Vagina (tissue), 2 donors: Measurements from ENCODE around the gene ZDHHC16. TPM values are rescaled to one million over a fixed set of nuclear protein-coding genes. Genes with fewer than 3 reads are reported as not detected.

Experiments used
- DNase-seq, 2 donors: peaks; one replicate each; pipeline ENCODE4 v3.0.0-alpha.2; 2017; ENCODE audit errors: extremely low spot score in 2 of 2
- H3K27ac ChIP-seq: fragments of 200-600 bp; sonication (generic); one replicate; pipeline ENCODE4 v1.5.1; 2019
- H3K27me3 ChIP-seq: fragments of 200-600 bp; sonication (generic); one replicate; pipeline ENCODE4 v1.5.1; 2019
- H3K36me3 ChIP-seq, 2 donors: fragments of 200-600 bp; sonication (generic); one replicate each; pipeline ENCODE4 v1.5.1; 2017 to 2019
- H3K4me1 ChIP-seq: fragments of 200-600 bp; sonication (generic); one replicate; pipeline ENCODE4 v1.5.1; 2019
- H3K4me3 ChIP-seq, 2 donors: fragments of 200-600 bp; sonication (generic); 1 replicate in 1 of 2; 2 replicates in 1 of 2; pipeline ENCODE4 v1.5.1; 2016 to 2019
- H3K9me3 ChIP-seq: fragments of 200-600 bp; sonication (generic); one replicate; pipeline ENCODE4 v1.5.1; 2019
- POLR2A ChIP-seq, 2 donors: fragments of 450-650 bp; IDR thresholded peaks; one replicate each; pipeline ENCODE4 v1.6.1; 2017; ENCODE audit warnings: antibody characterized with exemption in 2 of 2, mild to moderate bottlenecking in 2 of 2, moderate library complexity in 2 of 2
- POLR2AphosphoS5 ChIP-seq, 2 donors: sonication (generic); formaldehyde crosslinking; IDR thresholded peaks; one replicate each; pipeline ENCODE4 v1.9.0; 2017; ENCODE audit warnings: antibody characterized with exemption in 2 of 2, mild to moderate bottlenecking in 2 of 2, low read depth in 1 of 2; ENCODE audit not compliant: insufficient read depth in 1 of 2
- intact Hi-C: fragments of 100-400 bp; cut with DNase I; formaldehyde crosslinking; loops from one replicate; pipeline ENCODE4 v1.15.1; 2023
- total RNA-seq: library from RNA; depleted of rRNA; stranded (reverse); fragments of >200 nt; gene quantifications from one replicate; pipeline ENCODE4 v1.2.3, GENCODE V29; 2016
- TF ChIP-seq, protein P1 (sequence below), 3 experiments: fragments of 450-650 bp in 2 of 3; fragments of 200-600 bp in 1 of 3; sonication (generic) in 1 of 3; IDR thresholded peaks; one replicate each; pipeline ENCODE4 v1.5.1; 2017 to 2019; ENCODE audit warnings: antibody characterized with exemption in 3 of 3, mild to moderate bottlenecking in 2 of 3, moderate library complexity in 2 of 3

ZDHHC16 gene
- total RNA-seq, 1 donor from 2014 or later, result 27.3 TPM

DNA sequence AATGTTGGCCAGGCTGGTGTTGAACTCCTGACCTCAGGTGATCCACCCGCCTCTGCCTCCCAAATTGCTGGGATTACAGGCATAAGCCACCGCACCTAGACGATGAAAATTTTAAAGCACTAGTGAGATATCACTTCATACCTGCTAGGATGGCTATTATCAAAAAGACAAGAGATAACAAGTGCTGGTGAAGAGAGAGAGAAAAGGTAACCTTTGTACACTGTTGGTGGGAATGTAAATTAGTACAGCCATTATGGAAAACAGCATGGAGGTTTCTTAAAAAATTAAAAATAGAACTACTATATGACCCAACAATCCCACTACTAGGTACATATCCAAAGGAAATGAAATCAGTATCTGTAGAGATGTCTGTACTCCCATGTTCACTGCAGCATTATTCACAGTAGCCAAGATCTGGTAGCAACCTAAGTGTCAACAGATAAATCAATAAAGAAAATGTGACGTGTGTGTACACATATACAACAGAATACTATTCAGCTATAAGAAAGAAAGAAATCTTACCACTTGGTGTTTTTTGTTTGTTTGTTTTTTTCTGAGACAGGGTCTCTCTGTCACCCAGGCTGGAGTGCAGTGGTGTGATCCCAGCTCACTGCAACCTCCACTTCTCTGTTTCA is 39.8 kb downstream of the ZDHHC16 start:
- no peak for DNase-seq
- no peaks in the 10 kb centered on the region for H3K27me3 ChIP-seq
- no peak overlapping the region for H3K4me3 ChIP-seq
- H3K9me3 ChIP-seq, result no peaks in the 10 kb centered on the region
- intact Hi-C loops, result no loop called here
- H3K27ac ChIP-seq, result no peak overlapping the region
- peaks cover 0 to 12% of the 10 kb centered on the region in 2 donors for H3K36me3 ChIP-seq
- TF ChIP-seq, protein P1, sequence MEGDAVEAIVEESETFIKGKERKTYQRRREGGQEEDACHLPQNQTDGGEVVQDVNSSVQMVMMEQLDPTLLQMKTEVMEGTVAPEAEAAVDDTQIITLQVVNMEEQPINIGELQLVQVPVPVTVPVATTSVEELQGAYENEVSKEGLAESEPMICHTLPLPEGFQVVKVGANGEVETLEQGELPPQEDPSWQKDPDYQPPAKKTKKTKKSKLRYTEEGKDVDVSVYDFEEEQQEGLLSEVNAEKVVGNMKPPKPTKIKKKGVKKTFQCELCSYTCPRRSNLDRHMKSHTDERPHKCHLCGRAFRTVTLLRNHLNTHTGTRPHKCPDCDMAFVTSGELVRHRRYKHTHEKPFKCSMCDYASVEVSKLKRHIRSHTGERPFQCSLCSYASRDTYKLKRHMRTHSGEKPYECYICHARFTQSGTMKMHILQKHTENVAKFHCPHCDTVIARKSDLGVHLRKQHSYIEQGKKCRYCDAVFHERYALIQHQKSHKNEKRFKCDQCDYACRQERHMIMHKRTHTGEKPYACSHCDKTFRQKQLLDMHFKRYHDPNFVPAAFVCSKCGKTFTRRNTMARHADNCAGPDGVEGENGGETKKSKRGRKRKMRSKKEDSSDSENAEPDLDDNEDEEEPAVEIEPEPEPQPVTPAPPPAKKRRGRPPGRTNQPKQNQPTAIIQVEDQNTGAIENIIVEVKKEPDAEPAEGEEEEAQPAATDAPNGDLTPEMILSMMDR (IDR thresholded peaks at IDR 0.05), result no peak
- TF ChIP-seq POLR2AphosphoS5 (IDR thresholded peaks at IDR 0.05; ENCODE audit: insufficient read depth in 1 of 2, low read depth in 1 of 2) (no peak), POLR2A (IDR thresholded peaks at IDR 0.05) (no peak)
- peaks cover 13% of the 10 kb centered on the region for H3K4me1 ChIP-seq

DNA sequence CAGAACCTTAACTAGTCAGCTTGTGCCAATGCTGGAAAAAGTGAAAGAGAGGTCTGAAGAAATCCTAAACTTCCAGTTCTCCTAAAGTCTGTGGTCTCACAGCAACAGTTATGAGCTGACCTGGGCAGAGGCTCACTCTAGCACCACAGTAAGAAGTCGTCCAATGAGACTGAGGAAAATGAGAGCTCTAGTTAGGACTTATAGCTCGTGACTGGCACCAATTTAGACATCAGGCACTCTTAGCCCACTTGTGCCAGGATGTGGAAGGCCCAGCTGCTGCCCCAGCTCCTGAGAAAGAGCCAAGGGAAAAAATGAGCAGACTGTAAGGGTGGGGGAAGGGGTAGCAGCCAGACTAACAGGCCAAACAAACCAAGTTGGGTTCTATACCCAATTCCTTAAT is 44.6 kb downstream of the ZDHHC16 start:
- intact Hi-C loops, result no loop called here
- no peaks in the 10 kb centered on the region for H3K27me3 ChIP-seq
- no peak for DNase-seq
- H3K4me1 ChIP-seq, result peaks cover 33% of the 10 kb centered on the region
- no peak overlapping the region for H3K27ac ChIP-seq
- H3K4me3 ChIP-seq, result no peak overlapping the region
- H3K36me3 ChIP-seq, result peaks cover 0 to 5% of the 10 kb centered on the region in 2 donors
- TF ChIP-seq, protein P1 (IDR thresholded peaks at IDR 0.05), result no peak
- TF ChIP-seq POLR2AphosphoS5 (IDR thresholded peaks at IDR 0.05; ENCODE audit: insufficient read depth in 1 of 2, low read depth in 1 of 2) (no peak), POLR2A (IDR thresholded peaks at IDR 0.05) (no peak)
- no peaks in the 10 kb centered on the region for H3K9me3 ChIP-seq

- no peak for DNase-seq
- H3K27ac ChIP-seq, result no peak overlapping the region
- peaks cover 0 to 5% of the 10 kb centered on the region in 2 donors for H3K36me3 ChIP-seq
- H3K4me3 ChIP-seq, result no peak overlapping the region
- intact Hi-C loops, result no loop called here
- TF ChIP-seq POLR2AphosphoS5 (IDR thresholded peaks at IDR 0.05; ENCODE audit: insufficient read depth in 1 of 2, low read depth in 1 of 2), result no peak
- no peak for TF ChIP-seq POLR2A (IDR thresholded peaks at IDR 0.05)
- TF ChIP-seq, protein P1 (IDR thresholded peaks at IDR 0.05), result no peak
- H3K4me1 ChIP-seq, result peaks cover 52% of the 10 kb centered on the region
- H3K27me3 ChIP-seq, result no peaks in the 10 kb centered on the region
- no peaks in the 10 kb centered on the region for H3K9me3 ChIP-seq
Observed at GRCh38 chr10:97494151-97494550, 48.2 kb downstream of the ZDHHC16 start.

GRCh38 chr10:97494863-97495506 is 49.0 kb downstream of the ZDHHC16 start:
- TF ChIP-seq POLR2A (IDR thresholded peaks at IDR 0.05) (no peak), POLR2AphosphoS5 (IDR thresholded peaks at IDR 0.05; ENCODE audit: insufficient read depth in 1 of 2, low read depth in 1 of 2) (no peak)
- TF ChIP-seq, protein P1 (IDR thresholded peaks at IDR 0.05), result no peak
- Histone ChIP-seq H3K4me1 (peaks cover 54% of the 10 kb centered on the region), H3K9me3 (no peaks in the 10 kb centered on the region), H3K27me3 (no peaks in the 10 kb centered on the region), H3K36me3 (peaks cover 0 to 5% of the 10 kb centered on the region in 2 donors), H3K27ac (peak overlapping the region; percentile 8), H3K4me3 (no peak overlapping the region)
- no peak for DNase-seq
- intact Hi-C loops, result loop anchor here (5.0 kb wide), 1 partner anchor 47 kb away; no protein-coding TSS in a partner anchor
